GM23338 (cell line): ENCODE results near the gene ZNF747. TPM values are rescaled to one million over a fixed set of nuclear protein-coding genes. Genes with fewer than 3 reads are reported as not detected.

Experiments
- ATAC-seq: fragments of 200-7000 bp; cut with Tn5 transposase; 3 replicates; pipeline ENCODE4 v1.9.1; 2020
- DNase-seq: peaks from one replicate; pipeline ENCODE4 v3.0.0-alpha.2; 2015; ENCODE audit warnings: low spot score
- H2AFZ ChIP-seq: fragments of 200-600 bp; sonication (generic); 2 replicates; pipeline ENCODE4 v1.8.0; 2016; ENCODE audit warnings: antibody characterized with exemption, mild to moderate bottlenecking, moderate library complexity
- H3F3A ChIP-seq: fragments of 200-600 bp; sonication (generic); replicated peaks from 2 replicates; pipeline ENCODE4 v1.8.0; 2017; ENCODE audit warnings: antibody characterized with exemption, mixed run types, low read depth
- H3K27ac ChIP-seq: fragments of 200-600 bp; sonication (generic); 2 replicates; pipeline ENCODE4 v1.6.1; 2016; ENCODE audit warnings: low read depth
- H3K27me3 ChIP-seq: fragments of 200-600 bp; sonication (generic); 2 replicates; pipeline ENCODE4 v1.8.0; 2016; ENCODE audit warnings: mild to moderate bottlenecking, mixed run types, moderate library complexity; ENCODE audit not compliant: insufficient read depth
- H3K36me3 ChIP-seq: fragments of 200-600 bp; sonication (generic); 2 replicates; pipeline ENCODE4 v1.8.0; 2016; ENCODE audit warnings: mild to moderate bottlenecking; ENCODE audit not compliant: insufficient read depth
- H3K4me1 ChIP-seq: fragments of 200-600 bp; sonication (generic); 2 replicates; pipeline ENCODE4 v1.8.0; 2016; ENCODE audit warnings: mild to moderate bottlenecking, moderate library complexity; ENCODE audit not compliant: insufficient read depth
- H3K4me2 ChIP-seq: fragments of 200-600 bp; sonication (generic); 2 replicates; pipeline ENCODE4 v1.7.1; 2017; ENCODE audit warnings: mixed run types
- H3K4me3 ChIP-seq: fragments of 200-600 bp; sonication (generic); 2 replicates; pipeline ENCODE4 v1.6.1; 2016; ENCODE audit warnings: mixed run types
- H3K79me2 ChIP-seq: fragments of 200-600 bp; sonication (generic); replicated peaks from 2 replicates; pipeline ENCODE4 v1.8.0; 2017; ENCODE audit warnings: mild to moderate bottlenecking; ENCODE audit not compliant: insufficient read depth
- H3K9me2 ChIP-seq: fragments of 200-600 bp; sonication (generic); 2 replicates; pipeline ENCODE4 v1.8.0; 2017; ENCODE audit not compliant: insufficient read depth
- H4K20me1 ChIP-seq: fragments of 200-600 bp; sonication (generic); replicated peaks from 2 replicates; pipeline ENCODE4 v1.8.0; 2017; ENCODE audit warnings: mild to moderate bottlenecking; ENCODE audit not compliant: insufficient read depth
- H3K27ac Mint-ChIP-seq: 2 replicates; pipeline ENCODE4 v1.8.0; 2020; ENCODE audit warnings: inconsistent platforms, mild to moderate bottlenecking, moderate library complexity, mixed read lengths
- H3K27me3 Mint-ChIP-seq: 3 replicates; pipeline ENCODE4 v1.8.0; 2022; ENCODE audit warnings: low read depth, mild to moderate bottlenecking, moderate library complexity, mixed read lengths, inconsistent platforms; ENCODE audit not compliant: insufficient read depth, poor library complexity
- H3K36me3 Mint-ChIP-seq: 3 replicates; pipeline ENCODE4 v1.8.0; 2021; ENCODE audit warnings: low read depth, mild to moderate bottlenecking, inconsistent platforms, moderate library complexity, mixed read lengths
- H3K4me1 Mint-ChIP-seq: 3 replicates; pipeline ENCODE4 v1.8.0; 2020; ENCODE audit warnings: mild to moderate bottlenecking, inconsistent platforms, mixed read lengths
- H3K4me3 Mint-ChIP-seq: 3 replicates; pipeline ENCODE4 v1.8.0; 2021; ENCODE audit warnings: moderate library complexity, mild to moderate bottlenecking, inconsistent platforms, mixed read lengths
- H3K9me3 Mint-ChIP-seq: 3 replicates; pipeline ENCODE4 v1.8.0; 2020; ENCODE audit warnings: moderate library complexity, mild to moderate bottlenecking, inconsistent platforms, mixed read lengths
- ETS1 ChIP-seq: IDR thresholded peaks from 2 replicates; pipeline ENCODE4 v1.6.1; 2016; ENCODE audit warnings: antibody characterized with exemption
- EZH2 ChIP-seq: fragments of 200-600 bp; sonication (generic); IDR thresholded peaks from one replicate; pipeline ENCODE4 v1.8.0; 2017; ENCODE audit warnings: antibody characterized with exemption, mild to moderate bottlenecking, low read depth; ENCODE audit not compliant: unreplicated experiment
- EZH2phosphoT487 ChIP-seq: fragments of 200-600 bp; sonication (generic); IDR thresholded peaks from one replicate; pipeline ENCODE4 v1.8.1; 2018; ENCODE audit warnings: antibody characterized with exemption; ENCODE audit not compliant: unreplicated experiment
- JUNB ChIP-seq: IDR thresholded peaks from one replicate; pipeline ENCODE4 v1.6.1; 2016; ENCODE audit warnings: antibody characterized with exemption; ENCODE audit not compliant: unreplicated experiment
- NANOG ChIP-seq: IDR thresholded peaks from 2 replicates; pipeline ENCODE4 v1.6.1; 2016; ENCODE audit warnings: antibody characterized with exemption, borderline replicate concordance
- POLR2AphosphoS5 ChIP-seq: IDR thresholded peaks from 2 replicates; pipeline ENCODE4 v1.6.1; 2016; ENCODE audit warnings: antibody characterized with exemption, low read depth
- STAT1 ChIP-seq: IDR thresholded peaks from one replicate; pipeline ENCODE4 v1.6.1; 2016; ENCODE audit warnings: antibody characterized with exemption; ENCODE audit not compliant: unreplicated experiment
- ZNF331 ChIP-seq: fragments of 250-450 bp; sonication (Bioruptor Pico); IDR thresholded peaks from 2 replicates; pipeline ENCODE4 v1.5.0; 2020; ENCODE audit warnings: low read depth, mild to moderate bottlenecking, moderate library complexity
- polyA plus RNA-seq: library from polyadenylated mRNA; unstranded; fragments of >200 nt; fragmentation: Nextera tagmentation; extraction: Ambion mirVana; gene quantifications from 2 replicates; pipeline ENCODE4 v1.2.1, GENCODE V29; 2016
- total RNA-seq: library from RNA; depleted of rRNA; stranded (reverse); fragments of >200 nt; shearing (Covaris generic); gene quantifications from 2 replicates; pipeline ENCODE4 v1.2.3, GENCODE V29; 2014
- TF ChIP-seq, protein P1 (sequence below): fragments of 250-450 bp; sonication (Bioruptor Pico); IDR thresholded peaks from 2 replicates; pipeline ENCODE4 v1.5.0; 2020; ENCODE audit warnings: mild to moderate bottlenecking, moderate library complexity

The ZNF747 gene
- total and polyA plus RNA-seq, 2 experiments from 2014 or later: 4.2 to 12.6 TPM

DNA sequence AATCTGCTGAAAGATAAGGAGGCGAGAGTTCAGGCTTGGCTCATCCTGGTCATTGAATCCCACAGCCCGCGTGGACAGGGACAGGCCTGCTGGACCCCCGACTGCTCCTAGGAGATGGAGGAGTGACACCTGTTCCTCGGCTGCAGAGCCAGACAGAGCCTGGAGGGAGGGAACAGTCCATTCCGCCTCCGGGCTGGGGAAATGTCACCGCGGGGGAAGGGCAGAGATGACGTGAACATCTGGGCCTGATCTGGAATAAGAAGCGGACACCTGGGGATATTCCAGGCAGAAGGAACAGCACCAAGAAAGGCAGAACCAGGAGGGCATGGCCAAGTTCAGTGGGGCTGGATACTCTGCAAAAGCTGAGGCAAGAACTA, 1.5 kb downstream of the ZNF747 start (continued):
- TF ChIP-seq, protein P1, sequence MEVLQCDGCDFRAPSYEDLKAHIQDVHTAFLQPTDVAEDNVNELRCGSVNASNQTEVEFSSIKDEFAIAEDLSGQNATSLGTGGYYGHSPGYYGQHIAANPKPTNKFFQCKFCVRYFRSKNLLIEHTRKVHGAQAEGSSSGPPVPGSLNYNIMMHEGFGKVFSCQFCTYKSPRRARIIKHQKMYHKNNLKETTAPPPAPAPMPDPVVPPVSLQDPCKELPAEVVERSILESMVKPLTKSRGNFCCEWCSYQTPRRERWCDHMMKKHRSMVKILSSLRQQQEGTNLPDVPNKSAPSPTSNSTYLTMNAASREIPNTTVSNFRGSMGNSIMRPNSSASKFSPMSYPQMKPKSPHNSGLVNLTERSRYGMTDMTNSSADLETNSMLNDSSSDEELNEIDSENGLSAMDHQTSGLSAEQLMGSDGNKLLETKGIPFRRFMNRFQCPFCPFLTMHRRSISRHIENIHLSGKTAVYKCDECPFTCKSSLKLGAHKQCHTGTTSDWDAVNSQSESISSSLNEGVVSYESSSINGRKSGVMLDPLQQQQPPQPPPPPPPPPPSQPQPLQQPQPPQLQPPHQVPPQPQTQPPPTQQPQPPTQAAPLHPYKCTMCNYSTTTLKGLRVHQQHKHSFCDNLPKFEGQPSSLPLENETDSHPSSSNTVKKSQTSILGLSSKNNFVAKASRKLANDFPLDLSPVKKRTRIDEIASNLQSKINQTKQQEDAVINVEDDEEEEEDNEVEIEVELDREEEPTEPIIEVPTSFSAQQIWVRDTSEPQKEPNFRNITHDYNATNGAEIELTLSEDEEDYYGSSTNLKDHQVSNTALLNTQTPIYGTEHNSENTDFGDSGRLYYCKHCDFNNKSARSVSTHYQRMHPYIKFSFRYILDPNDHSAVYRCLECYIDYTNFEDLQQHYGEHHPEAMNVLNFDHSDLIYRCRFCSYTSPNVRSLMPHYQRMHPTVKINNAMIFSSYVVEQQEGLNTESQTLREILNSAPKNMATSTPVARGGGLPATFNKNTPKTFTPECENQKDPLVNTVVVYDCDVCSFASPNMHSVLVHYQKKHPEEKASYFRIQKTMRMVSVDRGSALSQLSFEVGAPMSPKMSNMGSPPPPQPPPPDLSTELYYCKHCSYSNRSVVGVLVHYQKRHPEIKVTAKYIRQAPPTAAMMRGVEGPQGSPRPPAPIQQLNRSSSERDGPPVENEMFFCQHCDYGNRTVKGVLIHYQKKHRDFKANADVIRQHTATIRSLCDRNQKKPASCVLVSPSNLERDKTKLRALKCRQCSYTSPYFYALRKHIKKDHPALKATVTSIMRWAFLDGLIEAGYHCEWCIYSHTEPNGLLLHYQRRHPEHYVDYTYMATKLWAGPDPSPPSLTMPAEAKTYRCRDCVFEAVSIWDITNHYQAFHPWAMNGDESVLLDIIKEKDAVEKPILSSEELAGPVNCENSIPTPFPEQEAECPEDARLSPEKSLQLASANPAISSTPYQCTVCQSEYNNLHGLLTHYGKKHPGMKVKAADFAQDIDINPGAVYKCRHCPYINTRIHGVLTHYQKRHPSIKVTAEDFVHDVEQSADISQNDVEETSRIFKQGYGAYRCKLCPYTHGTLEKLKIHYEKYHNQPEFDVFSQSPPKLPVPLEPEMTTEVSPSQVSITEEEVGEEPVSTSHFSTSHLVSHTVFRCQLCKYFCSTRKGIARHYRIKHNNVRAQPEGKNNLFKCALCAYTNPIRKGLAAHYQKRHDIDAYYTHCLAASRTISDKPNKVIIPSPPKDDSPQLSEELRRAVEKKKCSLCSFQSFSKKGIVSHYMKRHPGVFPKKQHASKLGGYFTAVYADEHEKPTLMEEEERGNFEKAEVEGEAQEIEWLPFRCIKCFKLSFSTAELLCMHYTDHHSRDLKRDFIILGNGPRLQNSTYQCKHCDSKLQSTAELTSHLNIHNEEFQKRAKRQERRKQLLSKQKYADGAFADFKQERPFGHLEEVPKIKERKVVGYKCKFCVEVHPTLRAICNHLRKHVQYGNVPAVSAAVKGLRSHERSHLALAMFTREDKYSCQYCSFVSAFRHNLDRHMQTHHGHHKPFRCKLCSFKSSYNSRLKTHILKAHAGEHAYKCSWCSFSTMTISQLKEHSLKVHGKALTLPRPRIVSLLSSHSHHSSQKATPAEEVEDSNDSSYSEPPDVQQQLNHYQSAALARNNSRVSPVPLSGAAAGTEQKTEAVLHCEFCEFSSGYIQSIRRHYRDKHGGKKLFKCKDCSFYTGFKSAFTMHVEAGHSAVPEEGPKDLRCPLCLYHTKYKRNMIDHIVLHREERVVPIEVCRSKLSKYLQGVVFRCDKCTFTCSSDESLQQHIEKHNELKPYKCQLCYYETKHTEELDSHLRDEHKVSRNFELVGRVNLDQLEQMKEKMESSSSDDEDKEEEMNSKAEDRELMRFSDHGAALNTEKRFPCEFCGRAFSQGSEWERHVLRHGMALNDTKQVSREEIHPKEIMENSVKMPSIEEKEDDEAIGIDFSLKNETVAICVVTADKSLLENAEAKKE (CRISPR knock-in tag): no peak
- TF ChIP-seq STAT1 (no peak), EZH2 (no peak), JUNB (no peak), ETS1 (no peak), POLR2AphosphoS5 (no peak)

DNA sequence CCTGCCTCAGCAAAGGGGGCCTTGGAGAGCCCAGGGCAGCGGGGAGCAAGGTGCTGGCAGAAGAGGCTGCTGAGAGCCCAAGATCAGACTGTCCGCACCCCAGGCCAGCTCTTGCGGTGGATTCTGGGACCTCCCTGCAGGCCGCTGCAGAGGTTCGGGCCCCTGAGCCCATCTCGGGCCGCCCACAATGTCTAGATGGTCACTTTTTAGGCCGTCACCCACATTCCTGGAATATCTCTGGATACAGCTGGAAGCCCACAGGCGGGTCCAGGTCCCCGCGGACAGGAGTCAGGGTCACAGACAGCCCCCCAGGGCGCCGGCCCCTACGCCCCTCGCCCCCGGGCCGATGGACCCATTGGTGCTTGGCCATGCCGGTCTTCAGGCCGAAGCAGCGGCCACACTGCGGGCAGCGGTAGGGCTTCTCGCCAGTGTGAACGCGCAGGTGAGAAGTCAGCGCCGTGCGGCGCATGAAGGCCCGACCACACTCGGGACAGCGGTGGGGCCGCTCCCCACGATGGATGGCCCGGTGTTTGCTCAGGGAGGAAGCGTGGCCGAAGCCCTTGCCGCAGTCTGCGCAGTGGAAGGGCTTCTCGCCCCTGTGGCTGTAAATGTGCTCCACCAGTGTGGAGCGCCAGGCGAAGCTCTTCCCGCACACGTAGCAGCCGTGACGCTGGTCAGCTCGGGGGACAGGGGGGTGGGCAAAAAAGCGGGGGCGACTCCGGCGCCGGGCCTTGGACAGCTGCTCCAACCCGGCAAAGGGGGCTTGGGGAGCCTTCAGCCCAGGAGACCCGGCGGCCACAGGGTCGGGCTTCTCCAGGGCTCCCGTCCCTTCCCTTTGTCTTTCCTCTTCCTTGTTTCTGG, 2.1 kb downstream of the ZNF747 start:
- peaks cover 6% of the 10 kb centered on the region; the same call in 1 of the 2 replicates for H3K79me2 ChIP-seq
- Mint-ChIP-seq H3K27me3 (peaks cover 17% of the 10 kb centered on the region), H3K36me3 (peaks cover 26% of the 10 kb centered on the region), H3K27ac (peak overlapping the region; percentile 86; the same call in 1 of the 2 replicates), H3K4me3 (peak overlapping the region; percentile 71), H3K4me1 (peaks cover 31% of the 10 kb centered on the region), H3K9me3 (no peaks in the 10 kb centered on the region)
- no peaks in the 10 kb centered on the region for H3K36me3 ChIP-seq
- no peaks in the 10 kb centered on the region for H4K20me1 ChIP-seq
- DNase-seq (no peak), ATAC-seq (no peak)
- H3K4me1 ChIP-seq: peaks cover 23% of the 10 kb centered on the region
- H3K4me3 ChIP-seq: peak overlapping the region; percentile 67; the same call in 1 of the 2 replicates
- no peaks in the 10 kb centered on the region for H3K27me3 ChIP-seq
- peak overlapping the region; percentile 82 for H3K4me2 ChIP-seq
- H3F3A ChIP-seq: peaks cover 23% of the 10 kb centered on the region
- no peak overlapping the region for H3K27ac ChIP-seq
- H3K9me2 ChIP-seq: no peaks in the 10 kb centered on the region
- H2AFZ ChIP-seq: no peak overlapping the region
- no peak for TF ChIP-seq EZH2
- TF ChIP-seq POLR2AphosphoS5: no peak
- no peak for TF ChIP-seq EZH2phosphoT487
- TF ChIP-seq ETS1: no peak
- no peak for TF ChIP-seq NANOG
- TF ChIP-seq ZNF331 (CRISPR knock-in tag): no peak
